Ishikawa (cell line): ENCODE results near the gene PGM3.

ENCODE experiments used
- CEBPB ChIP-seq: IDR thresholded peaks from 2 replicates; pipeline ENCODE4 v1.6.1; 2012
- CREB1 ChIP-seq: IDR thresholded peaks from 2 replicates; pipeline ENCODE4 v1.6.1; 2012; ENCODE audit warnings: low read depth
- EGR1 ChIP-seq: IDR thresholded peaks from 2 replicates; pipeline ENCODE4 v1.6.1; 2012
- EP300 ChIP-seq: IDR thresholded peaks from 2 replicates; pipeline ENCODE4 v1.6.1; 2012; ENCODE audit warnings: borderline replicate concordance
- FOXM1 ChIP-seq: IDR thresholded peaks from 2 replicates; pipeline ENCODE4 v1.6.1; 2012; ENCODE audit warnings: low read depth, borderline replicate concordance
- NFIC ChIP-seq: IDR thresholded peaks from 2 replicates; pipeline ENCODE4 v1.6.1; 2012
- RAD21 ChIP-seq: IDR thresholded peaks from 2 replicates; pipeline ENCODE4 v1.6.1; 2012; ENCODE audit warnings: low read depth
- REST ChIP-seq: IDR thresholded peaks from 2 replicates; pipeline ENCODE4 v1.6.1; 2012; ENCODE audit warnings: low read depth, mild to moderate bottlenecking
- TAF1 ChIP-seq: IDR thresholded peaks from 2 replicates; pipeline ENCODE4 v1.6.1; 2012; ENCODE audit warnings: low read depth, mild to moderate bottlenecking
- TCF12 ChIP-seq: IDR thresholded peaks from 2 replicates; pipeline ENCODE4 v1.6.1; 2012; ENCODE audit warnings: low read depth
- TEAD4 ChIP-seq: IDR thresholded peaks from 2 replicates; pipeline ENCODE4 v1.6.1; 2012
- YY1 ChIP-seq: IDR thresholded peaks from 2 replicates; pipeline ENCODE4 v1.6.1; 2012; ENCODE audit warnings: low read depth
- ZBTB7A ChIP-seq: IDR thresholded peaks from 2 replicates; pipeline ENCODE4 v1.6.1; 2012; ENCODE audit warnings: low read depth
- TF ChIP-seq, protein P1 (sequence below): IDR thresholded peaks from 2 replicates; pipeline ENCODE4 v1.6.1; 2012
- TF ChIP-seq, protein P2 (sequence below): IDR thresholded peaks from 2 replicates; pipeline ENCODE4 v1.6.1; 2012

PGM3 gene

DNA sequence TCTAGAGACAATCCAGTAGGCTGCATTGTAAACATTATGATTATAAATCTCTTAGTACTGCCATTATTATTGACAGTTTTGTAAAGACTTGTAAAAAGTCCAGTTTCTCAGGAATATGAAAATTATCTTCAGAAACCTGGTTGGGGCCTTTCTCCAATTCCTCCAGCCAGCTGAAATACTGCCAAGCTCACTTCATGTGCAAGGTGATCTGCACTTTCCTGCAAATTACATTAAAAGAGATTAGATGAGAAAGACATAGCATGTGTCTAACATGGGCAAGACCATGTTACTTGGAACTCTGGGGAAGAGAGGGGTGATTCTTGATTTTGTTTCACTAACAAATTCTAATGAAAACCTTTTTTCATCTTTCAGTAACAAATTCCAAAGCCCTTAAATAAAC is 24.0 kb downstream of the PGM3 start:
- TF ChIP-seq ZBTB7A (no peak), TEAD4 (no peak), YY1 (no peak), FOXM1 (no peak), CEBPB (no peak), EGR1 (no peak), CREB1 (no peak), TAF1 (no peak), TCF12 (no peak), REST (no peak), NFIC (no peak), RAD21 (no peak), EP300 (no peak)
- TF ChIP-seq, protein P1, sequence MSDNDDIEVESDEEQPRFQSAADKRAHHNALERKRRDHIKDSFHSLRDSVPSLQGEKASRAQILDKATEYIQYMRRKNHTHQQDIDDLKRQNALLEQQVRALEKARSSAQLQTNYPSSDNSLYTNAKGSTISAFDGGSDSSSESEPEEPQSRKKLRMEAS, result no peak
- TF ChIP-seq, protein P2, sequence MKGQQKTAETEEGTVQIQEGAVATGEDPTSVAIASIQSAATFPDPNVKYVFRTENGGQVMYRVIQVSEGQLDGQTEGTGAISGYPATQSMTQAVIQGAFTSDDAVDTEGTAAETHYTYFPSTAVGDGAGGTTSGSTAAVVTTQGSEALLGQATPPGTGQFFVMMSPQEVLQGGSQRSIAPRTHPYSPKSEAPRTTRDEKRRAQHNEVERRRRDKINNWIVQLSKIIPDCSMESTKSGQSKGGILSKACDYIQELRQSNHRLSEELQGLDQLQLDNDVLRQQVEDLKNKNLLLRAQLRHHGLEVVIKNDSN, result no peak

DNA sequence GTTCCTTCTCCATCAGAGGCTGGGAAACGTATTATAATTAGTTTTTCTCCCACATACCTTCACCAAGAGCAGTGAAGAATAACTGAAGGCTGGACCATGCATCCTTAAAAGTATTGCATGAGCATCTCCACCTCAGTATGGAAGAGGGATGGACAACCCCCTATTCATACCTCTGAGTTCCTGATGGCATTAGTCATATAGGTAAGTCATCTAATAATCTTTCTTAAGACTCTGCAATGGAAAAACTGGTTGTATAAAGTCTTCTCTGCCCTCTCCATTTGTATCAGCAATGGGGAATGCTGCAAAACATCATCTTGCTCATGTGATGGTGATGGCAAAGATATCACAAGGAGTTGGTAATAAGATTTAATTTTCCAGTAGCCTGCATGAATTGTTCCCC is 24.5 kb downstream of the PGM3 start:
- TF ChIP-seq NFIC, result no peak
- TF ChIP-seq TEAD4, result no peak
- no peak for TF ChIP-seq ZBTB7A
- TF ChIP-seq EP300, result no peak
- TF ChIP-seq CREB1, result no peak
- no peak for TF ChIP-seq RAD21
- TF ChIP-seq, protein P2, result no peak
- TF ChIP-seq FOXM1, result no peak
- no peak for TF ChIP-seq CEBPB
- TF ChIP-seq YY1, result no peak
- TF ChIP-seq REST, result no peak
- no peak for TF ChIP-seq TCF12
- no peak for TF ChIP-seq EGR1
- TF ChIP-seq, protein P1, result no peak
- no peak for TF ChIP-seq TAF1

GRCh38 chr6:83167726-83168278 is 25.3 kb downstream of the PGM3 start:
- TF ChIP-seq NFIC (no peak), YY1 (no peak), CEBPB (no peak), EGR1 (no peak), ZBTB7A (no peak)
- TF ChIP-seq, protein P1, result no peak

GRCh38 chr6:83160167-83160566 is 32.9 kb downstream of the PGM3 start:
- no peak for TF ChIP-seq CREB1
- TF ChIP-seq EP300, result no peak
- TF ChIP-seq TCF12, result no peak
- TF ChIP-seq, protein P2, result no peak
- no peak for TF ChIP-seq EGR1
- no peak for TF ChIP-seq FOXM1
- TF ChIP-seq, protein P1, result no peak
- TF ChIP-seq NFIC, result no peak
- no peak for TF ChIP-seq CEBPB
- TF ChIP-seq ZBTB7A, result no peak
- TF ChIP-seq TAF1, result no peak
- TF ChIP-seq YY1, result no peak
- no peak for TF ChIP-seq TEAD4
- TF ChIP-seq RAD21, result no peak
- TF ChIP-seq REST, result no peak
